Caco-2 (cell line): ENCODE data around the gene ACACA. TPM values are rescaled to one million over a fixed set of nuclear protein-coding genes. Genes with fewer than 3 reads are reported as not detected.
A peak's percentile ranks its signal among the peaks of the same experiment; 100 is the strongest.

Experiments used
- BruUV-seq: library from RNA; stranded (reverse); fragments of 400-500 nt; replicated peaks from 2 replicates; lab custom pipeline; 2021; lab: Mats Ljungman, UMichigan
- CTCF ChIA-PET: fragments of 300-600 bp; sonication (Branson Sonifier 250); formaldehyde crosslinking; loops from one replicate; lab custom pipeline; 2022; ENCODE audit warnings: antibody characterized with exemption; lab: Charles Lee
- POLR2A ChIA-PET: fragments of 300-600 bp; sonication (Branson Sonifier 250); formaldehyde crosslinking; loops from one replicate; lab custom pipeline; 2022; ENCODE audit warnings: antibody characterized with exemption; lab: Charles Lee
- DNase-seq, 2 experiments: peaks; one replicate each; pipeline versions ENCODE4 v3.0.0 to v3.0.0-alpha.2; 2020 to 2022
- H3K27me3 ChIP-seq: replicated peaks from 2 replicates; pipeline ENCODE4 v1.6.0; 2011; ENCODE audit warnings: low read length; ENCODE audit not compliant: control insufficient read depth, insufficient read depth
- H3K36me3 ChIP-seq: 2 replicates; pipeline ENCODE4 v1.5.1; 2011; ENCODE audit warnings: low read length; ENCODE audit not compliant: control insufficient read depth, insufficient read depth
- H3K4me1 ChIP-seq: fragments of 250-450 bp; sonication (Bioruptor Pico); 2 replicates; pipeline ENCODE4 v1.5.1; 2020; ENCODE audit warnings: mild to moderate bottlenecking
- H3K4me3 ChIP-seq: 2 replicates; pipeline ENCODE4 v1.5.1; 2011; ENCODE audit warnings: low read depth, mild to moderate bottlenecking, control low read depth, low read length
- H3K9me3 ChIP-seq: fragments of 250-450 bp; sonication (Bioruptor Pico); 2 replicates; pipeline ENCODE4 v1.5.1; 2020; ENCODE audit warnings: mild to moderate bottlenecking, moderate library complexity
- H3K27ac Mint-ChIP-seq: one replicate; pipeline ENCODE4 v1.8.0; 2022; ENCODE audit warnings: mixed read lengths; ENCODE audit not compliant: unreplicated experiment
- H3K27me3 Mint-ChIP-seq: one replicate; pipeline ENCODE4 v1.8.0; 2022; ENCODE audit warnings: mixed read lengths; ENCODE audit not compliant: insufficient read depth, unreplicated experiment
- H3K36me3 Mint-ChIP-seq: one replicate; pipeline ENCODE4 v1.8.0; 2022; ENCODE audit warnings: mild to moderate bottlenecking, mixed read lengths; ENCODE audit not compliant: insufficient read depth, unreplicated experiment
- H3K4me1 Mint-ChIP-seq: one replicate; pipeline ENCODE4 v1.8.0; 2022; ENCODE audit warnings: low read depth, mixed read lengths; ENCODE audit not compliant: unreplicated experiment
- H3K4me3 Mint-ChIP-seq: one replicate; pipeline ENCODE4 v1.8.0; 2022; ENCODE audit warnings: mild to moderate bottlenecking, moderate library complexity, mixed read lengths; ENCODE audit not compliant: unreplicated experiment
- H3K9me3 Mint-ChIP-seq: one replicate; pipeline ENCODE4 v1.8.0; 2022; ENCODE audit warnings: mixed read lengths; ENCODE audit not compliant: unreplicated experiment
- intact Hi-C: fragments of 100-400 bp; cut with micrococcal nuclease; formaldehyde crosslinking; loops from one replicate; pipeline ENCODE4 v1.10.0; 2022; ENCODE audit not compliant: unreplicated experiment
- total RNA-seq: library from RNA; stranded (reverse); gene quantifications from 2 replicates; pipeline ENCODE4 v1.2.3, GENCODE V29; 2022
- TF ChIP-seq, protein P1 (sequence below), 2 experiments: fragments of 200-600 bp in 1 of 2; IDR thresholded peaks; 1 replicate in 1 of 2; 2 replicates in 1 of 2; pipeline versions ENCODE4 v1.5.1 to v1.8.0; 2011 to 2022; ENCODE audit warnings: antibody characterized with exemption in 1 of 2, control low read depth in 1 of 2, inconsistent platforms in 1 of 2, low read depth in 1 of 2, low read length in 1 of 2, mild to moderate bottlenecking in 1 of 2, moderate library complexity in 1 of 2; ENCODE audit not compliant: insufficient read depth in 1 of 2, severe bottlenecking in 1 of 2, unreplicated experiment in 1 of 2

The ACACA gene
- total RNA-seq, 1 experiment from 2014 or later = 108 TPM

DNA sequence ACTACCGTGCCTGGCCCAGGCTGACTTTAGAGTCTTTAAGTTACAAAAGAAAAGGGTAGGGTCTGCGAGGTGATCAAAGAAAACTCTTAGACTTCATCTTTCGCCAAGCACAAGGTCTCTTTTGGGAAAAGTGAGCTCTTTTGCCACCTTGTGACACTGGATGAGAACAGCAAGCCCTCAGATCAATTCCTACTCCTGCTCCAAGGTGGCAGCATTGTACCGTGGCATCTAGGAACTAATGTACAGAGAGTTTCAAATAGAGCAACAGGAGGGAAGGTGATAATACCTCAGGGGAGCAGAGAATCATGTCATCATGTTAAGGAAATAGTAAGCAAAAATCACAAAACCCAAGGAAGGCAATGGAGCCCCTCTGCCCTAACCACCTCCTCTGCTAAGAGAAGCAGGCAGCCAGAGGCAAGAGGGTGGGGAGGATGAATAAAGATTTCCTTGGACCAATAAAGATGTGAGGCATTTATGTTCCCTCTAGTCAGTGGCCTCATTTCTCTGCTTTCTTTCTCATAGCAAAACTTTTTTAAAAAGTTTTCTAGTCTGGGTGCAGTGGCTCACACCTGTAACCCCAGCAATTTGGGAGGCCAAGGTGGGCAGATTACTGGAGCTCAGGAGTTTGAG, 33.0 kb downstream of the ACACA start:
- no peak overlapping the region for H3K27ac Mint-ChIP-seq

DNA sequence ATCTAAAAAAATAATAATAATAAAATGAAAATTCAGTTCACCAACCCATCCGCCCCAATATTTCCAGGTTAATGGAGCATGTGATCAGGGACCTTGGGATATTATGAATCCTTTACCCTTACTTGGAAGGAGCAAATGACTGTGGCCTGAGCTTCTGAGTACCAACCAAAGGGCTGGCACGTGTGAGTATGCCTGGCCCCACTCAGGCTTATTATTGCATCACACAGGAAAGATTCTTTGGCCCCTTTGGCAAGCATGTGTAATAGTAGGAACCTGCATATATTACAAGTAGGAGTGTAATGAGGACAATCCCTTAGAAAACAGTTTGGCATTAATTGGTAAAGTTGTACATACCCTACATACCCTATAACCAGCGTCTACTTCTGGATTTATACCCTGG, 38.1 kb downstream of the ACACA start:
- no peaks in the 10 kb centered on the region for H3K9me3 Mint-ChIP-seq
- ChIA-PET POLR2A (interaction anchor here (1.8 kb wide), 1 partner anchor 9 kb away, joined by 4 read pairs; no protein-coding TSS in a partner anchor), CTCF (no interaction called here)
- no peak overlapping the region for H3K4me3 ChIP-seq
- H3K9me3 ChIP-seq = no peaks in the 10 kb centered on the region
- DNase-seq = no peak
- H3K36me3 Mint-ChIP-seq = no peaks in the 10 kb centered on the region
- no peaks in the 10 kb centered on the region for H3K27me3 Mint-ChIP-seq
- H3K27me3 ChIP-seq = no peaks in the 10 kb centered on the region
- intact Hi-C loops = no loop called here
- TF ChIP-seq, protein P1, sequence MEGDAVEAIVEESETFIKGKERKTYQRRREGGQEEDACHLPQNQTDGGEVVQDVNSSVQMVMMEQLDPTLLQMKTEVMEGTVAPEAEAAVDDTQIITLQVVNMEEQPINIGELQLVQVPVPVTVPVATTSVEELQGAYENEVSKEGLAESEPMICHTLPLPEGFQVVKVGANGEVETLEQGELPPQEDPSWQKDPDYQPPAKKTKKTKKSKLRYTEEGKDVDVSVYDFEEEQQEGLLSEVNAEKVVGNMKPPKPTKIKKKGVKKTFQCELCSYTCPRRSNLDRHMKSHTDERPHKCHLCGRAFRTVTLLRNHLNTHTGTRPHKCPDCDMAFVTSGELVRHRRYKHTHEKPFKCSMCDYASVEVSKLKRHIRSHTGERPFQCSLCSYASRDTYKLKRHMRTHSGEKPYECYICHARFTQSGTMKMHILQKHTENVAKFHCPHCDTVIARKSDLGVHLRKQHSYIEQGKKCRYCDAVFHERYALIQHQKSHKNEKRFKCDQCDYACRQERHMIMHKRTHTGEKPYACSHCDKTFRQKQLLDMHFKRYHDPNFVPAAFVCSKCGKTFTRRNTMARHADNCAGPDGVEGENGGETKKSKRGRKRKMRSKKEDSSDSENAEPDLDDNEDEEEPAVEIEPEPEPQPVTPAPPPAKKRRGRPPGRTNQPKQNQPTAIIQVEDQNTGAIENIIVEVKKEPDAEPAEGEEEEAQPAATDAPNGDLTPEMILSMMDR (IDR thresholded peaks at IDR 0.05; ENCODE audit: insufficient read depth in 1 of 2, low read depth in 1 of 2, low read length in 1 of 2, severe bottlenecking in 1 of 2, unreplicated experiment in 1 of 2) = no peak
- no peaks in the 10 kb centered on the region for H3K36me3 ChIP-seq
- H3K4me1 ChIP-seq = no peaks in the 10 kb centered on the region
- H3K27ac Mint-ChIP-seq = no peak overlapping the region
- no TSS peak for BruUV-seq
- no peak overlapping the region for H3K4me3 Mint-ChIP-seq
- no peaks in the 10 kb centered on the region for H3K4me1 Mint-ChIP-seq

More for the DNA sequence above, 33.0 kb downstream of the ACACA start:
- Mint-ChIP-seq H3K27me3 (no peaks in the 10 kb centered on the region), H3K36me3 (no peaks in the 10 kb centered on the region), H3K4me3 (no peak overlapping the region), H3K4me1 (no peaks in the 10 kb centered on the region), H3K9me3 (no peaks in the 10 kb centered on the region)
- no peaks in the 10 kb centered on the region for H3K9me3 ChIP-seq
- H3K36me3 ChIP-seq = no peaks in the 10 kb centered on the region
- peak; percentile 83 to 85 for DNase-seq
- H3K4me1 ChIP-seq = peaks cover 2% of the 10 kb centered on the region; the same call in 1 of the 2 replicates
- ChIA-PET CTCF (interaction anchor here (0.6 to 2.0 kb wide), 38 partner anchors 8 to 493 kb away, joined by 3 to 40 read pairs (median 4); partner anchors contain the start of genes ACACA and TADA2A), POLR2A (interaction anchor here (0.5 to 1.0 kb wide), 4 partner anchors 15 to 110 kb away, joined by 3 to 13 read pairs (median 3); partner anchors contain the start of genes ACACA and TADA2A)
- intact Hi-C loops = loop anchor here (1.0 to 10.0 kb wide), 2 partner anchors 24 to 99 kb away; no protein-coding TSS in a partner anchor
- TF ChIP-seq, protein P1 (IDR thresholded peaks at IDR 0.05; ENCODE audit: insufficient read depth in 1 of 2, low read depth in 1 of 2, low read length in 1 of 2, severe bottlenecking in 1 of 2, unreplicated experiment in 1 of 2) = peak; percentile 99 to 100
- no TSS peak for BruUV-seq
- H3K27me3 ChIP-seq = no peaks in the 10 kb centered on the region
- no peak overlapping the region for H3K4me3 ChIP-seq

DNA sequence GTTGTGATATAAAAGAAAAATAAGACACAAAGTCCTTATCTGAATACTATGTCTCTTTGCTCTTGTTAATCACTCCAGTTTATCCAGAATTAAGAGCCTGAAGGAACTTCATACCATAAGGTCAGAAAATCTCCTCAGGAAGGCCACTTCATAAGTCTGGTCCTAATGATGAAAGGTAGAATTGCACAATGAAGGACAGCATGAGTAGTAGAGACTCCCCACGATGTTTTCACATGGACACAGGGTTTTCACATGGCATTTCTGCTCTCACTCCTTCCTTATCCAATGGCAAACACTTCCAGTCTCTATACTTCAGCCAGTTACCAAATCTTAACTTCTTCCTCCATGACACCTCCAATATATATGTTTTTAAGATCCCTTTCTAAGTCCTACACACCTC, 41.0 kb downstream of the ACACA start:
- Mint-ChIP-seq H3K4me1 (peaks cover 8% of the 10 kb centered on the region), H3K27me3 (no peaks in the 10 kb centered on the region), H3K4me3 (no peak overlapping the region), H3K9me3 (no peaks in the 10 kb centered on the region), H3K27ac (no peak overlapping the region), H3K36me3 (no peaks in the 10 kb centered on the region)
- no peak overlapping the region for H3K4me3 ChIP-seq
- no peaks in the 10 kb centered on the region for H3K9me3 ChIP-seq
- no TSS peak for BruUV-seq
- DNase-seq = no peak
- TF ChIP-seq, protein P1 (IDR thresholded peaks at IDR 0.05; ENCODE audit: insufficient read depth in 1 of 2, low read depth in 1 of 2, low read length in 1 of 2, severe bottlenecking in 1 of 2, unreplicated experiment in 1 of 2) = no peak
- CTCF ChIA-PET = interaction anchor here (1.2 kb wide), 1 partner anchor 8 kb away, joined by 6 read pairs; no protein-coding TSS in a partner anchor
- no peaks in the 10 kb centered on the region for H3K4me1 ChIP-seq
- POLR2A ChIA-PET = no interaction called here
- no peaks in the 10 kb centered on the region for H3K36me3 ChIP-seq
- H3K27me3 ChIP-seq = no peaks in the 10 kb centered on the region
- intact Hi-C loops = no loop called here
